Measurements from ENCODE around the gene EMILIN3.

The EMILIN3 gene

GRCh38 chr20:41392295-41392694 is 25.7 kb upstream of the EMILIN3 start:
- DNase-seq (ENCODE audit: low spot score), result no peak

GRCh38 chr20:41391587-41392001 is 25.0 kb upstream of the EMILIN3 start:
- DNase-seq (ENCODE audit: low spot score), result no peak

- DNase-seq (ENCODE audit: low spot score), result no peak
These were observed 24.3 kb upstream of the EMILIN3 start for GRCh38 chr20:41390889-41391288.

GRCh38 chr20:41387444-41387851 is 20.8 kb upstream of the EMILIN3 start:
- DNase-seq (ENCODE audit: low spot score), result no peak

GRCh38 chr20:41386502-41387427 is 20.1 kb upstream of the EMILIN3 start:
- DNase-seq (ENCODE audit: low spot score), result no peak

GRCh38 chr20:41382791-41383305 is 16.2 kb upstream of the EMILIN3 start:
- no peak for DNase-seq (ENCODE audit: low spot score)

- no peak for DNase-seq (ENCODE audit: low spot score)
These were observed 14.1 kb upstream of the EMILIN3 start for GRCh38 chr20:41380551-41381193.

GRCh38 chr20:41379551-41379950 is 12.9 kb upstream of the EMILIN3 start:
- no peak for DNase-seq (ENCODE audit: low spot score)

GRCh38 chr20:41377275-41377674 is 10.7 kb upstream of the EMILIN3 start:
- DNase-seq (ENCODE audit: low spot score), result no peak

- no peak for DNase-seq (ENCODE audit: low spot score)
These were observed 9.7 kb upstream of the EMILIN3 start for GRCh38 chr20:41376349-41376748.

GRCh38 chr20:41375846-41376245 is 9.2 kb upstream of the EMILIN3 start:
- DNase-seq (ENCODE audit: low spot score), result no peak

- no peak for DNase-seq (ENCODE audit: low spot score)
These were observed 7.6 kb upstream of the EMILIN3 start for GRCh38 chr20:41373931-41374920.

GRCh38 chr20:41373251-41373783 is 6.7 kb upstream of the EMILIN3 start:
- DNase-seq (ENCODE audit: low spot score), result no peak

GRCh38 chr20:41371371-41371770 is 4.8 kb upstream of the EMILIN3 start:
- DNase-seq (ENCODE audit: low spot score), result no peak

- DNase-seq (ENCODE audit: low spot score), result no peak
These were observed 3.6 kb upstream of the EMILIN3 start for GRCh38 chr20:41370176-41370575.

GRCh38 chr20:41369673-41370072 is 3.1 kb upstream of the EMILIN3 start:
- DNase-seq (ENCODE audit: low spot score), result no peak

- DNase-seq (ENCODE audit: low spot score), result no peak
These were observed 1.3 kb upstream of the EMILIN3 start for GRCh38 chr20:41367956-41368355.

GRCh38 chr20:41367393-41367695 is 726 bp upstream of the EMILIN3 start:
- DNase-seq (ENCODE audit: low spot score), result no peak

GRCh38 chr20:41365777-41366545 is 657 bp downstream of the EMILIN3 start:
- no peak for DNase-seq (ENCODE audit: low spot score)

- DNase-seq (ENCODE audit: low spot score), result no peak
These were observed 1.5 kb downstream of the EMILIN3 start for GRCh38 chr20:41364967-41365765.
